ENCODE measurements around the gene PLS1.

PLS1 gene

GRCh38 chr3:142636050-142636449 is 39.9 kb downstream of the PLS1 start:
- H3K4me3 ChIP-seq (ENCODE audit: low read depth, low read length): no peak overlapping the region

- no peak overlapping the region for H3K4me3 ChIP-seq (ENCODE audit: low read depth, low read length)
Measured at GRCh38 chr3:142636664-142637063, 40.5 kb downstream of the PLS1 start.

GRCh38 chr3:142638291-142638690 is 42.1 kb downstream of the PLS1 start:
- no peak overlapping the region for H3K4me3 ChIP-seq (ENCODE audit: low read depth, low read length)

DNA sequence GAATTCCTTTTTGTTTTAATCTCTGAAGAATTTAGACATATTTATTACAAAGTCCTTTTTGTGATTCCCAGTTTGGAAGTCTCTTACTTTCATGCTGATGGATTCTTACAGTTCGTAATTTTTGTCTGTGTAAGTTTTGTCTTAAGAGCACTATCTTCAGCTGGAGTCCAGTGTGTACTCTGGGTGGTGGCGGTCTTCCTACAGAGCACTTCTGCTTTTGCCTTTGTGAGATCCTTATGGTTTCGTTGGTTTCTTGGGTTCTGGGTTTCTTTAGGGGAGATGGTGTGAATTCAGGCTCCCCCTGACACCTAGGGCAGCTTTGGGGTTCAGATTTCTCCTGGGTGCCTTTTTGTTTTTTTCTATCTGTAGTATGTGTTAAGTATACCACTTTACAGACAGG is 45.3 kb downstream of the PLS1 start:
- H3K4me3 ChIP-seq (ENCODE audit: low read depth, low read length): no peak overlapping the region

- H3K4me3 ChIP-seq (ENCODE audit: low read depth, low read length): no peak overlapping the region
Measured at GRCh38 chr3:142642956-142643355, 46.8 kb downstream of the PLS1 start.

- H3K4me3 ChIP-seq (ENCODE audit: low read depth, low read length): no peak overlapping the region
Measured at GRCh38 chr3:142644502-142644901, 48.3 kb downstream of the PLS1 start.

DNA sequence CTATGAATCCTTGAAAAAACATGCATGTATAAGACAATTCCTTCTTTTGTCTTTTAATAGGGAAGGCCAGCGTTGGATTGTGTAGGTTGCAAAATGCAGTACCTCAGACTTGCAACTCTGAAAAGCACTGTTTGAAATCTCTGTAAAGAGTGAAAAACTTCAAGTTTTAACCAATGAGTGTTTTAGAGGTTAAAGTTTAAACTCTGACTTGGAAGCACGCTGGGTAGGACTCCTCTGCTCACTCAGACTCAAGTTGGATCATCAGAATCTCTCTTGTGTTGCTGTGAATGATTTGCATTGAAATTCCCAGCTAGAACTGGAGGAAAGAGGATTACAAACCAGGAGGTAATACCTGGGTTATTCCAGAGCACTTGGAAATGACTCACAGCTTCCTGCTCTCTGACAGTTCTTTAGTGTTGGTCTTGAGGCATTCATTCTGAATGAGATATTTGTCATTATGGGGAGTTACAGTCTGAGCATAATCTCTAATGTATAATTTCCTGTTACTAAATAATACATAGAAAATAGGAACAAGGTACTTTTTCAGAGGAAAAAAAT is 49.1 kb downstream of the PLS1 start:
- H3K4me3 ChIP-seq (ENCODE audit: low read depth, low read length): no peak overlapping the region

- H3K4me3 ChIP-seq (ENCODE audit: low read depth, low read length): no peak overlapping the region
Measured at GRCh38 chr3:142646020-142646785, 50.0 kb downstream of the PLS1 start.

DNA sequence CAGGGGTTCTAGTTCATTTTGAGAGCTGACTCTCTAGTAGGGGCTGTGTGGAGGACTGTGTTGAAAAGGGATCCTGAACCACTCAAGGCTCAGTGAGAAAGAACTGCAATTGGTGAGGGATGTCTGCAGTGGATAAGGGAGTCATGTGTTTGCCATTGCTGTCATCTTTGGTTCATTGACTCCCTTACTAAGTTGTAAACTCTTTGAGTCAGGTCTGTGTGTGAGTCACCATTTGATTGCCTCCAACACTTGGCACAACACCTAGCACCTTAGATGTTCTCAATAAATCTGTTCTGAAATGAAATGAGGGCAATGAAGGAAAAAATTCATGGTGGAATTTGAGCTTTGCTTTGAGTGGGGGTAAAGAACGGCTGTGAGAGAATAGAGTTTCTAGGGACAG is 51.7 kb downstream of the PLS1 start:
- no peak overlapping the region for H3K4me3 ChIP-seq (ENCODE audit: low read depth, low read length)

GRCh38 chr3:142648950-142649349 is 52.8 kb downstream of the PLS1 start:
- no peak overlapping the region for H3K4me3 ChIP-seq (ENCODE audit: low read depth, low read length)

- no peak overlapping the region for H3K4me3 ChIP-seq (ENCODE audit: low read depth, low read length)
Measured at GRCh38 chr3:142650001-142650693, 54.0 kb downstream of the PLS1 start.

DNA sequence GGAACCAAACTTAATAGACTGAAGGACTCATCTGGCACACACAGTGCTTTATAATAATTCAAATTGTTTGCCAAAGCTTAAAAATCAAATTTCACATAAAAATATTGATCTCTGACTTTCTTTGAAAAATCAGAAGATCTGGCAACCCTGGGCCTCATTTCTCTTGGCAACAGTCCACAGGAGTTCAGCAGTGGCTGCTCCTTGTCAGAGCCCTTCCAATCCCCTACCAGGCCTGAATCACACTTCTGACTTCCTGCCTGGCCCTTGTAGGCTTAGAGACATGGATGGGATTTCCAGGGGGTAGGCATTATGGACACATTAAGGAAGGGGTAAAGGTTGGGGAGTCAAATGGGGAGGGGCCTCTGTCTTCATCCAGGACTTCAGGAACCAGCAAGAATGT is 55.5 kb downstream of the PLS1 start:
- H3K4me3 ChIP-seq (ENCODE audit: low read depth, low read length): no peak overlapping the region

DNA sequence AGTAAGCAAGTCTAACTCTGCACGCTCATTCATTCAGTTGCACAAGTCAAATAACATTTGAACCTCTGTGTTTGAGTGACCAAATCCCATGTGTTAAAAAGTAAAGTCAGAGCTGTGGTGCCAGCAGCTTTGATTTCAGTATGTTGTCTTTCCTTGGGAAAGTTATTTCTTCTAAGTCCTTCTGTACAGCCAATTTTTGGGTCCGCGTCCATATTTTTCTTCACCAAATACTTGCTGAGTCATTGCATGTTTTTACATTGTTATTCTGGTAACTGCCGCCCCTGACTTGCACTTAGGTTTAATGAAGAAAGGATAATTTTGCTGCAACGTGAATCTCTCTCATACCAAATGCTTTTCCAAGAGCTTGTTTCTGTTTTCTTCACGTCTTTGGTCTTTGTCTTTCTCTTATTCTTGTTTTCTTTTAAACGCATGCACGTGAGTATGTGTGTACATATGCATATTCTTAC is 56.7 kb downstream of the PLS1 start:
- H3K4me3 ChIP-seq (ENCODE audit: low read depth, low read length): no peak overlapping the region

- no peak overlapping the region for H3K4me3 ChIP-seq (ENCODE audit: low read depth, low read length)
Measured at GRCh38 chr3:142656575-142656974, 60.4 kb downstream of the PLS1 start.

- H3K4me3 ChIP-seq (ENCODE audit: low read depth, low read length): no peak overlapping the region
Measured at GRCh38 chr3:142657033-142657432, 60.8 kb downstream of the PLS1 start.

GRCh38 chr3:142660383-142660782 is 64.2 kb downstream of the PLS1 start:
- no peak overlapping the region for H3K4me3 ChIP-seq (ENCODE audit: low read depth, low read length)

GRCh38 chr3:142660893-142661292 is 64.7 kb downstream of the PLS1 start:
- no peak overlapping the region for H3K4me3 ChIP-seq (ENCODE audit: low read depth, low read length)

DNA sequence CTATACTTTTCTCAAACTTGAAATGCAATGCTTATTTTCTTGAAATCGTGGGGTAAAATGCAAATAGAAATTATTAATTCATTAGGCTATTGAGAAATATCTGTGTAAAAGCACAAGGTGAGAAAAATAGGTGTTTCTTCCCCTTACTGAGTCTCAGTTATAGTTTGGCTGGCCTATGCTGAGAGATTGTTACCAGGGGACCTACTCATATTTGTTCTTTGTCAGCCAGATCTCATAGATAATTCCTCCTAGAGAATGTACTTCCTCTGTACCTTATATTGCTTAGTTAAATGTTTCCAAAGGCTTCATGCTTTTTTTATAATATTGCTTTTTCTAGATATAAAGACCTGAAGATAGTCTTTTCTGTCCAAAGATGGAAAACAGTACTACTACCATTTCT is 67.7 kb downstream of the PLS1 start:
- H3K4me3 ChIP-seq (ENCODE audit: low read depth, low read length): no peak overlapping the region

- H3K4me3 ChIP-seq (ENCODE audit: low read depth, low read length): no peak overlapping the region
Measured at GRCh38 chr3:142664311-142664710, 68.1 kb downstream of the PLS1 start.

DNA sequence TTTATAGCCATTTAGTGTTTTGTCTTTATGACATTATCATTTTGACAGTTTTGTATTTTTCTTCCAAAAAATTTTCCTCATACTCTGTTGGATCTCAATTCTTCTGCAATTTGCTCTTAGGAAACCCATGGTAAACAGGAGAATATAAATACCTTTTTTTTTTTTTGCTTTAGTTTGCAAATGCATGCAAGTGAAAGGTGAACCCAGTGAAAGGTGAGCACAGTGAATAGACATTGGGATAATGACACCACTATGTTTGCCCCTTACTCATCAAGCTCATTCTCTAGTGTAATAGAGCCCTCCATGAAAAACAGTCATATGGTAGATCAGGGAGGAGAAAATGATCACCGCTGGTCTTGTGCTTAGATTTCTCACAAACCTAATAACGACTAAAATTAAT is 68.6 kb downstream of the PLS1 start:
- H3K4me3 ChIP-seq (ENCODE audit: low read depth, low read length): no peak overlapping the region

- H3K4me3 ChIP-seq (ENCODE audit: low read depth, low read length): no peak overlapping the region
Measured at GRCh38 chr3:142670120-142670519, 73.9 kb downstream of the PLS1 start.

- no peak overlapping the region for H3K4me3 ChIP-seq (ENCODE audit: low read depth, low read length)
Measured at GRCh38 chr3:142676151-142676550, 80.0 kb downstream of the PLS1 start.

All from iPS-11a (cell line).